GM12873 (cell line): ENCODE measurements around the gene BSG.

Experiments used
- TF ChIP-seq, protein P1 (sequence below): IDR thresholded peaks from 2 replicates; pipeline ENCODE4 v1.5.1; 2012; ENCODE audit warnings: low read depth, mild to moderate bottlenecking, moderate library complexity, low read length, control low read depth; ENCODE audit not compliant: insufficient read depth; ENCODE audit errors: missing control alignments

BSG gene

DNA sequence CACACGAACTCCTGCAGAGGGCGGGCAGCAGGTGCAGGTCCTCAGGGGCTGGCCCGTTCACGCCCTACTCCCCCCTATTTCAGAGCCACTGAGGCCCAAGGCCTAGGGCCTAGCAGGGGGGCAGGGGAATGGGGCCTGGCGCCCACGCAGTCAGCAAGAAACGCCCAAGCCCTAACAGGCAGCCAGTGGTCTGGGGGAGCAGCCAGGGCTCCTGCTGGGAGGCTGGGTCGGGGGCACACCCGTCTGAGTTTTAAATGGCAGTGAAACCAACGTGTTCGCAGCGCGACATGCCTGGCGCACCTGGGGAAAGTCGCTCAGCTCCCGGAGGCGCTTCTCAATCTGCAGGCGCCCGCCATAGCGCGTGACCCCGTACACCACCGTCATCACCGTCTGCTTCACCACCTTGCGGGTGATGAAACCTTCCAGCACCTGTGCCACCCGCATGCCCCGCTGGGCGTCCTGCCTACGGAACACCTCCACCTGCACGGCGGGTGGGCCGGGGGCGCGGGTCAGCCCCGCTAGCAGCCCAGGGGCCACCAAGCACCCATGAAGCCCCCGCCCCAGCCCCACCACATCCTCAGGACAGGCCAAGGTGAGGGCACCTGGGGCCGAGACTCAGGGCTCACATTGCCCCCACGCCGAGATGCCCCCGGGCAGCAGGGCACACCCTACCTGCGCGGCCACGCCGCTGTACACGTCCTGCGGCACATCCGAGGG is 47.0 kb downstream of the BSG start:
- TF ChIP-seq, protein P1, sequence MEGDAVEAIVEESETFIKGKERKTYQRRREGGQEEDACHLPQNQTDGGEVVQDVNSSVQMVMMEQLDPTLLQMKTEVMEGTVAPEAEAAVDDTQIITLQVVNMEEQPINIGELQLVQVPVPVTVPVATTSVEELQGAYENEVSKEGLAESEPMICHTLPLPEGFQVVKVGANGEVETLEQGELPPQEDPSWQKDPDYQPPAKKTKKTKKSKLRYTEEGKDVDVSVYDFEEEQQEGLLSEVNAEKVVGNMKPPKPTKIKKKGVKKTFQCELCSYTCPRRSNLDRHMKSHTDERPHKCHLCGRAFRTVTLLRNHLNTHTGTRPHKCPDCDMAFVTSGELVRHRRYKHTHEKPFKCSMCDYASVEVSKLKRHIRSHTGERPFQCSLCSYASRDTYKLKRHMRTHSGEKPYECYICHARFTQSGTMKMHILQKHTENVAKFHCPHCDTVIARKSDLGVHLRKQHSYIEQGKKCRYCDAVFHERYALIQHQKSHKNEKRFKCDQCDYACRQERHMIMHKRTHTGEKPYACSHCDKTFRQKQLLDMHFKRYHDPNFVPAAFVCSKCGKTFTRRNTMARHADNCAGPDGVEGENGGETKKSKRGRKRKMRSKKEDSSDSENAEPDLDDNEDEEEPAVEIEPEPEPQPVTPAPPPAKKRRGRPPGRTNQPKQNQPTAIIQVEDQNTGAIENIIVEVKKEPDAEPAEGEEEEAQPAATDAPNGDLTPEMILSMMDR: no peak

DNA sequence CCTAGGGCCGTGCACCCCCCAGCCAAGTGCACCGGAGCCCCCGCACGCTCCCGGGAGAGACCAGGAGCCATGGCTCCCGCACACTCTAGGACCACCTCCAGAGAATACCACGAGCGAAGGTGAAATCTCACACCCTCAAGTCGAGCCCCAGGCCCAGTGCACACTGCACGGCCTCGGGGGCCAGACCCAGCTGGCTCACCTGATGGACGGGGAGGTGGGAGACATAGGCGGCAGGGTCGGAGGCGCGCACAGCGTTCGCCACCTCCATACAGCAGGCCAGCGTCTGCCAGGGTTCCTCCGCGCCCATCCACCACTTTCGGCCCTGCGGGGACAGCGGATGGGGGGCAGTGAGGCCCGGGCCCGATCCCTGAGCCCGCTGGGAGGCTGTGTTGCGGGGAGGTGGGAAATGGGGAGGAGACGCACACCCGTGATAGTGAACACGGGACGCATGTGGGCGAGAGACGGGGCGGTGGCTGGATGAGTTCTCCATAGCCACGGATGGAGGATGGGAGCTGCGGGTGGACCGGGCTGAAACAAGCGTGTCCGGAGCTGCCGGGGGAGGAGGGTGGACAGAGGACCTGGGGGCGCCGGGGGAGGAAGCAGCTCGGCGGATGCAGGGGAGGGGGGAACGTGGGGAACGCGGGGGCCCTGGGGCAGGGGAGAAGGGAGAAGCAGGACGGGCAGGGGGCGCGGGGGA is 47.9 kb downstream of the BSG start:
- TF ChIP-seq, protein P1: no peak

DNA sequence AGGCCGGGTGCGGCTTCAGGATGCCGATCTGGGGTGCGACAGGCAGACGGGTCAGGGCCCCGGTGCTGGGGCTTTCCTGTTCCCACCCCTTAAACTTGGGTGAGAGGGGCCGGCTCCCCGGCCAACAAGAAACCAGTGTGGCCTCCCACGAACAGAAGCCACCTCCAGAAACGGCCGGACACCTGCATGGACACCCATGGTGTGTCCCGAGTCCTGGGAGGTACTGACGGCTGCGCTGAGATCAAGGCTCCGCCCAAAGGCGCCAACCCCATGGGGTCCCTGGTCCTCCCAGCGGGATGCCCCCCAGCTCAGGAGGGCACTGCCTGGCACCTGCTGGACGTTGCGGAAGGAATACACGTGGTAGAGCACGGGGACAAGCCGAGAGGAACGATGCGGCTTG is 49.4 kb downstream of the BSG start:
- TF ChIP-seq, protein P1: no peak

DNA sequence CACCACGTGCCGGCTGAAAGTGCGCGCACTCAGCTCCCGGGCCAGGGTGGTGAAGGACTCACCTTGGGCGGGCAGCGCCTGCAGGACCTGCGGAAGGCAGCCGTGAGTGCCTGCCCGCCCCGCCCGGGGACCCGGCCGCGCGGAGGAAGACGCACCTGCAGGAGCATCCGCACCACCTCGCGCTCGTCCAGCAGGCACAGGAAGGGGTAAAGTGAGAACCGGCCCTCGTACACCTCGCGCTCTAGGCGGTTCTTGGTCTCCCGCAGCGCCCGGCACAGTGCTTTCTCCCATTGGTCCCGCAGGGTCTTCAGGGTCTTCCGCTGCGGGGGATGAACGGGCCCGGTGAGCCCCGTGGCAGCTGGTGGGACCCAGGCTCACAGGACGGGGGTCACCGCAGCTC is 50.3 kb downstream of the BSG start:
- TF ChIP-seq, protein P1: no peak

DNA sequence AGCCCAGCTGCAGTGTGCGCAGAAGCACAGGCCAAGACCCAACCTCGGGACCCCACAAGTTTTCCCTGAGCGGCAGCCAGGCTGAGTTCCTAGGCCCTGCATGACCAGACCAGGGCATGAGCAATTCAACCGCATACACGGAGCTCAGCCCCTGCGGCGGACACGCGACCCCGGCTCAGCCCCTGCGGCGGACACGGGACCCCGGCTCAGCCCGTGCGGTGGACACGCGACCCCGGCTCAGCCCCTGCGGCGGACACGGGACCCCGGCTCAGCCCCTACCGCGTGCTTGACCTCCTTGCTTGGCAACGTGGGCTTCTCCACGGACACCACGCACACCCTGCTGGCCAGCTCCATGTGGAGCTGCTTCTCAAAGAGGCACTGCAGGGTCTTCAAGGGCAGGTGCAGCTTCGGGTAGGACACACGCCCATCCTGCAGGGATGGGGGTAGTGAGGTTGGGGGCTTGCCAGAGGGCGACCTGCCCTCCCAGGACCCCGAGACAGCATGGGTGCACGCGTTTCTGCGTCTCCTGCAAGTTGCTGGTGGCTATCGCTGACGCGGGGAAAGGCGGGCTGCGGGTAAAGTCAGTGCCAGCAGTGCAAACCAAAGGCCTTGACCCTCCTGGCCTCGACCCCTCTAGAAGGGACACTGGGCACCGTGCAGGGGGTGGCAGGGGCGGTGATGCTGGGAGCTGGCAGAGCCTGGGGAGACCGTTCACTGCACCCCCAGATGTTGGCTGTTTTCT is 51.0 kb downstream of the BSG start:
- TF ChIP-seq, protein P1: no peak

DNA sequence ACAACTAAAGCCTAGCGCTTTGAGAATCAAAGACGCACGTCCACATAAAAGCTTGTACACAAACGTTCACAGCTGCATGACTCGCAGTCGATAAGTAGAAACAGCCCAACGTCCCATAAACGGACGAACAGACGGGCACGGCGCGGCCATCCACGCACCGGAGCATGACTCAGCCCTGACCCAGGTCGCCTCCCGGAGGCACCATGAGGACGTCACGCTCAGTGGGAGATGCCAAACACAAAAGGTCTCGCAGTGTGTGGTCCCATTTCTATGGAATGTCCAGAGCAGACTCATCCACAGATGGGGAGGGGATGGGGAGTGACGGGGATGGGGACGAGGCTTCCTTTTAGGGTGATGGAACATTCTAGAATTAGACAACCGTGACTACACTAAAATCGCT is 51.6 kb downstream of the BSG start:
- TF ChIP-seq, protein P1: no peak

DNA sequence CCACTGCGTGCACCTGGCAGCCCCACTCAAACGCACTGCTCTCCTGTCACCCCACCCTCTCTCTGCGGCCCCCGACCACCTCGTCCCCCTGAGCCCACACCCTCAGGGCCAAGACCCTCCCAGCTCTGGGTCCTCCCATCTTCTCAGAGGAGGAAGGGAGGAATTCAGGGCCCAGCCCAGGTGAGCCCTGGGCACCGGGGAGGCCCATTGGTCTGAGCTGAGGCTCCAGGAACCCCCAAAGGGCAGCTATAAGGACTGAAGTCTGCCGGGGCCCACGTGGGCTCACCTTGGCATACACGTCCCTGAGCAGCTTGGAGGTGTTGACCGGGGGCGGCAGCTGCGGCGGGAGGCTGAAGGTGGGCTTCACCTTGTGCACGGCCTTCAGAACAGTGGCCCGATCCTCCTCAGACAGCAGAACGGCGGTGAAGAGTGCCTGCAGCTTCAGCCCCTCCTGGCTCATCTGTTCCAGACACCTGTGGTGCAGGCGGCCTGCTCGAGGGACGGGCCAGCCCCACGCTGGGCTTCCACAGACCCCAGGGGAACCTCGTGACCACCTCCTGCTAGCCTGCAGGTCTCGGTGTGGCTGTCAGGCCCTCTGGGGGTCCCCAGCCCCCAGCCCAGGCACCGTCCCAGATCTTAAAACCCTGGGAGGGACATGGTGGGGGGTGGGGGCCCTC is 52.2 kb downstream of the BSG start:
- TF ChIP-seq, protein P1: no peak
